DND-41 (cell line): Measurements from ENCODE around the gene PTPRN2.
"Not testable (repeated sequence)": the region's sequence is repeated elsewhere in the genome, so short reads cannot be mapped to it uniquely, and the experiment has no call there.

ENCODE experiments used
- ATAC-seq: fragments of 200-7000 bp; cut with Tn5 transposase; 3 replicates; pipeline ENCODE4 v1.9.1; 2021; ENCODE audit warnings: low read depth; ENCODE audit not compliant: insufficient read depth
- DNase-seq: peaks from one replicate; pipeline ENCODE4 v3.0.0-alpha.2; 2020
- H2AFZ ChIP-seq: 2 replicates; pipeline ENCODE4 v1.6.0; 2012; ENCODE audit warnings: low read depth, low read length
- H3K27ac ChIP-seq: 2 replicates; pipeline ENCODE4 v1.5.1; 2012; ENCODE audit warnings: low read length, inconsistent platforms
- H3K27me3 ChIP-seq: fragments of 200-600 bp; sonication (generic); 2 replicates; pipeline ENCODE4 v1.6.0; 2012; ENCODE audit warnings: low read length, mild to moderate bottlenecking, inconsistent platforms; ENCODE audit not compliant: insufficient read depth, poor library complexity
- H3K36me3 ChIP-seq: 2 replicates; pipeline ENCODE4 v1.5.1; 2012; ENCODE audit warnings: low read length, inconsistent platforms; ENCODE audit not compliant: insufficient read depth
- H3K4me1 ChIP-seq: 2 replicates; pipeline ENCODE4 v1.5.1; 2012; ENCODE audit warnings: mild to moderate bottlenecking, low read length; ENCODE audit not compliant: insufficient read depth
- H3K4me2 ChIP-seq: 2 replicates; pipeline ENCODE4 v1.6.0; 2012; ENCODE audit warnings: mild to moderate bottlenecking, moderate library complexity, low read length, inconsistent platforms; ENCODE audit not compliant: insufficient read depth
- H3K4me3 ChIP-seq, 2 experiments: fragments of 200-600 bp in 1 of 2; shearing (Covaris generic) in 1 of 2; 2 replicates each; pipeline ENCODE4 v1.5.1; 2012 to 2016; ENCODE audit warnings: inconsistent platforms in 2 of 2, low read length in 2 of 2, mild to moderate bottlenecking in 2 of 2, low read depth in 1 of 2, moderate library complexity in 1 of 2
- H3K79me2 ChIP-seq: 2 replicates; pipeline ENCODE4 v1.6.0; 2012; ENCODE audit warnings: low read length, inconsistent platforms; ENCODE audit not compliant: insufficient read depth
- H3K9ac ChIP-seq: 2 replicates; pipeline ENCODE4 v1.6.0; 2012; ENCODE audit warnings: low read depth, mild to moderate bottlenecking, inconsistent platforms, low read length, moderate library complexity
- H3K9me3 ChIP-seq: 2 replicates; pipeline ENCODE4 v1.5.1; 2012; ENCODE audit warnings: low read length, moderate library complexity, mild to moderate bottlenecking, inconsistent platforms; ENCODE audit not compliant: insufficient read depth, severe bottlenecking
- H4K20me1 ChIP-seq: 2 replicates; pipeline ENCODE4 v1.6.0; 2012; ENCODE audit warnings: low read length; ENCODE audit not compliant: insufficient read depth
- CTCF ChIP-seq: IDR thresholded peaks from 2 replicates; pipeline ENCODE4 v1.5.1; 2012; ENCODE audit warnings: borderline replicate concordance, low read length, moderate library complexity, mild to moderate bottlenecking; ENCODE audit not compliant: poor library complexity, severe bottlenecking; ENCODE audit errors: extremely low read depth
- EZH2 ChIP-seq: IDR thresholded peaks from 3 replicates; pipeline ENCODE4 v1.6.1; 2012; ENCODE audit warnings: borderline replicate concordance, low read depth, mild to moderate bottlenecking, moderate library complexity, low read length, inconsistent platforms; ENCODE audit not compliant: severe bottlenecking

Gene PTPRN2

GRCh38 chr7:158458716-158459282 lies 128.8 kb downstream of the PTPRN2 start:
- TF ChIP-seq EZH2 (no peak), CTCF (no peak)
- H3K79me2 ChIP-seq: no peaks in the 10 kb centered on the region
- no peak for DNase-seq
- no peak for ATAC-seq
- no peak overlapping the region for H3K27ac ChIP-seq
- H3K4me1 ChIP-seq: no peaks in the 10 kb centered on the region
- H3K9ac ChIP-seq: no peak overlapping the region
- H3K9me3 ChIP-seq: no peaks in the 10 kb centered on the region
- no peaks in the 10 kb centered on the region for H3K36me3 ChIP-seq
- H2AFZ ChIP-seq: no peak overlapping the region
- no peaks in the 10 kb centered on the region for H3K27me3 ChIP-seq
- no peaks in the 10 kb centered on the region for H4K20me1 ChIP-seq
- H3K4me3 ChIP-seq: no peak overlapping the region
- H3K4me2 ChIP-seq: no peak overlapping the region

- H3K27me3 ChIP-seq: no peaks in the 10 kb centered on the region
- H3K36me3 ChIP-seq: no peaks in the 10 kb centered on the region
- no peaks in the 10 kb centered on the region for H3K4me1 ChIP-seq
- no peak overlapping the region for H2AFZ ChIP-seq
- H3K79me2 ChIP-seq: no peaks in the 10 kb centered on the region
- H3K9ac ChIP-seq: no peak overlapping the region
- no peak for ATAC-seq
- no peaks in the 10 kb centered on the region for H3K9me3 ChIP-seq
- DNase-seq: no peak
- no peaks in the 10 kb centered on the region for H4K20me1 ChIP-seq
- TF ChIP-seq CTCF (no peak), EZH2 (no peak)
- H3K27ac ChIP-seq: no peak overlapping the region
- H3K4me3 ChIP-seq: no peak overlapping the region
- H3K4me2 ChIP-seq: no peak overlapping the region
Measured at GRCh38 chr7:158458096-158458495, 129.5 kb downstream of the PTPRN2 start.

GRCh38 chr7:158457586-158457985 lies 130.0 kb downstream of the PTPRN2 start:
- not testable (repeated sequence) for H3K4me2 ChIP-seq, H3K4me3 ChIP-seq, H4K20me1 ChIP-seq, H3K27me3 ChIP-seq, H3K9me3 ChIP-seq, H2AFZ ChIP-seq, H3K79me2 ChIP-seq, H3K9ac ChIP-seq, H3K36me3 ChIP-seq, H3K27ac ChIP-seq, H3K4me1 ChIP-seq, ATAC-seq, DNase-seq

- no peak for TF ChIP-seq CTCF
- TF ChIP-seq EZH2: no peak
- H3K27ac ChIP-seq: no peak overlapping the region
- ATAC-seq: no peak
- no peak overlapping the region for H3K4me2 ChIP-seq
- H3K79me2 ChIP-seq: no peaks in the 10 kb centered on the region
- no peak for DNase-seq
- H3K27me3 ChIP-seq: no peaks in the 10 kb centered on the region
- no peak overlapping the region for H2AFZ ChIP-seq
- H3K4me1 ChIP-seq: no peaks in the 10 kb centered on the region
- no peak overlapping the region for H3K9ac ChIP-seq
- H3K4me3 ChIP-seq: no peak overlapping the region
- H3K9me3 ChIP-seq: no peaks in the 10 kb centered on the region
- no peaks in the 10 kb centered on the region for H3K36me3 ChIP-seq
- H4K20me1 ChIP-seq: no peaks in the 10 kb centered on the region
Measured at GRCh38 chr7:158454631-158455030, 133.0 kb downstream of the PTPRN2 start.
